Effector memory CD4-positive, alpha-beta T cell (primary cell): ENCODE results near the gene MYO7A.

ENCODE experiments used
- DNase-seq, 3 donors: peaks; one replicate each; pipeline ENCODE4 v3.0.0-alpha.2; 2020
- H3K27ac ChIP-seq: 2 replicates; pipeline ENCODE4 v1.7.0; 2013; ENCODE audit warnings: mild to moderate bottlenecking, low read length, moderate library complexity; ENCODE audit not compliant: insufficient read depth, poor library complexity, severe bottlenecking
- H3K27me3 ChIP-seq: replicated peaks from 2 replicates; pipeline ENCODE4 v1.7.0; 2013; ENCODE audit warnings: mild to moderate bottlenecking, low read length; ENCODE audit not compliant: insufficient read depth, control insufficient read depth, poor library complexity, severe bottlenecking
- H3K36me3 ChIP-seq: 2 replicates; pipeline ENCODE4 v1.7.0; 2013; ENCODE audit warnings: mild to moderate bottlenecking, low read length, moderate library complexity; ENCODE audit not compliant: control insufficient read depth, insufficient read depth
- H3K4me1 ChIP-seq: 2 replicates; pipeline ENCODE4 v1.7.0; 2013; ENCODE audit warnings: low read length, mild to moderate bottlenecking; ENCODE audit not compliant: control insufficient read depth, insufficient read depth, poor library complexity, severe bottlenecking
- H3K4me3 ChIP-seq: 2 replicates; pipeline ENCODE4 v1.7.0; 2013; ENCODE audit warnings: low read length, low read depth, mild to moderate bottlenecking; ENCODE audit not compliant: insufficient read depth, poor library complexity, severe bottlenecking
- H3K9me3 ChIP-seq: 2 replicates; pipeline ENCODE4 v1.7.0; 2013; ENCODE audit warnings: mild to moderate bottlenecking, low read length, moderate library complexity; ENCODE audit not compliant: control insufficient read depth

The MYO7A gene

DNA sequence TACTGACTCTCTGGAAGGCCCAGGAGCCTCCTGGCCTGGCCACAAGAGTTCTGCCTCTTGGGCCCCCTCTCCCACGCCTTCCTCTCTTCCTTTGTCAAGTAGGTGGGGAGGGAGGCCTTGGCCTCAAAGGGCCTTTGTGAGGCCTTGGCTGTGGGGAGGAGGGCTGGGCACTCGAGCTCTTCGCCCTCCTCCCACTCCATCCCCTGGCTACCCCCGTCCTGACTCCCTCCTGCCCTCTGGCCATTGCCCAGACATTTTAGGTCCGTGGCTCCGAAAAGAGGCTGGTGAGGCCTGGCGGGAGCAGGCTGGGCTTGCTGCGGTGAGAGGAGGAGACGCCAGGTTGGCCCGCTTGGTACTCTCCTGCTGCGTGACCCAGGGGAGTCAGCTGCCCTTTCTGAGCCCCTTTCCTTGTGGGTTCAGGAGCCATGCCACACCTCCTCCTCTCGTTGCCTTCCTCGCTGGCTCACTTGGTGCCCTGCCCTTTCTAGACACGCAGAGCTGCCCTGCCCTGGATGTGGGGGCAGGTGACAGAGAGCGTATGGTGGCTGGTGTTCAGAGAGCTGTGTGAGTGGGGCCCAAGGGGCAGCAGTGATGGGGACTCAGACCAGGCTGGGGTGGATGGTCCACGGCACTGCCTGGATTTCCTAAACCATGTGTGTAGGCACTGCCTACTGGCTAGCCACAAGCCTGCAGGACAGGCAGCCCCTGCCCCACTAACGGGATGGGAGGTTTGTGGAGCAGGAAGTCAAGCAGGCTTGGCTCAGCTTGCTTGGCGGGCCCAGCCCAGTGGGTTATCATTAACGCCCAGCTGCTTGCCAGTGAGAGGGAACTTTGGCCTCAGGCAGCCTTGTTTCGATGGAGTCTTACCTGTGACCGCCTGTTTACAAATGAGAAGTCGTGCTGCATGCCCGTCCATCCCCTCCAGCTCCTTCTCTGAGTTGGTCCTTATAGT lies 41.2 kb upstream of the MYO7A start:
- no peaks in the 10 kb centered on the region for H3K27me3 ChIP-seq
- peaks cover 6% of the 10 kb centered on the region for H3K4me1 ChIP-seq
- DNase-seq: no peak
- no peak overlapping the region for H3K27ac ChIP-seq
- no peak overlapping the region for H3K4me3 ChIP-seq
- no peaks in the 10 kb centered on the region for H3K9me3 ChIP-seq
- H3K36me3 ChIP-seq: no peaks in the 10 kb centered on the region

- no peak overlapping the region for H3K4me3 ChIP-seq
- DNase-seq: no peak
- no peaks in the 10 kb centered on the region for H3K27me3 ChIP-seq
- peaks cover 6% of the 10 kb centered on the region for H3K4me1 ChIP-seq
- H3K36me3 ChIP-seq: no peaks in the 10 kb centered on the region
- no peak overlapping the region for H3K27ac ChIP-seq
- H3K9me3 ChIP-seq: no peaks in the 10 kb centered on the region
These were observed 40.3 kb upstream of the MYO7A start for GRCh38 chr11:77087723-77088225.

GRCh38 chr11:77088236-77089003 lies 39.6 kb upstream of the MYO7A start:
- Histone ChIP-seq H3K4me3 (no peak overlapping the region), H3K4me1 (peaks cover 3% of the 10 kb centered on the region), H3K9me3 (no peaks in the 10 kb centered on the region), H3K27me3 (no peaks in the 10 kb centered on the region), H3K36me3 (no peaks in the 10 kb centered on the region), H3K27ac (no peak overlapping the region)
- DNase-seq: no peak

- Histone ChIP-seq H3K4me3 (no peak overlapping the region), H3K4me1 (no peaks in the 10 kb centered on the region), H3K9me3 (no peaks in the 10 kb centered on the region), H3K36me3 (no peaks in the 10 kb centered on the region), H3K27me3 (no peaks in the 10 kb centered on the region), H3K27ac (no peak overlapping the region)
- no peak for DNase-seq
These were observed 39.0 kb upstream of the MYO7A start for GRCh38 chr11:77089004-77089545.

- H3K36me3 ChIP-seq: no peaks in the 10 kb centered on the region
- no peak overlapping the region for H3K4me3 ChIP-seq
- H3K27ac ChIP-seq: no peak overlapping the region
- H3K4me1 ChIP-seq: no peaks in the 10 kb centered on the region
- H3K27me3 ChIP-seq: no peaks in the 10 kb centered on the region
- DNase-seq: no peak
- no peaks in the 10 kb centered on the region for H3K9me3 ChIP-seq
These were observed 38.0 kb upstream of the MYO7A start for GRCh38 chr11:77090046-77090372.

- no peaks in the 10 kb centered on the region for H3K9me3 ChIP-seq
- no peak overlapping the region for H3K4me3 ChIP-seq
- no peaks in the 10 kb centered on the region for H3K36me3 ChIP-seq
- DNase-seq: no peak
- no peak overlapping the region for H3K27ac ChIP-seq
- H3K4me1 ChIP-seq: no peaks in the 10 kb centered on the region
- H3K27me3 ChIP-seq: no peaks in the 10 kb centered on the region
These were observed 37.5 kb upstream of the MYO7A start for GRCh38 chr11:77090373-77091111.

DNA sequence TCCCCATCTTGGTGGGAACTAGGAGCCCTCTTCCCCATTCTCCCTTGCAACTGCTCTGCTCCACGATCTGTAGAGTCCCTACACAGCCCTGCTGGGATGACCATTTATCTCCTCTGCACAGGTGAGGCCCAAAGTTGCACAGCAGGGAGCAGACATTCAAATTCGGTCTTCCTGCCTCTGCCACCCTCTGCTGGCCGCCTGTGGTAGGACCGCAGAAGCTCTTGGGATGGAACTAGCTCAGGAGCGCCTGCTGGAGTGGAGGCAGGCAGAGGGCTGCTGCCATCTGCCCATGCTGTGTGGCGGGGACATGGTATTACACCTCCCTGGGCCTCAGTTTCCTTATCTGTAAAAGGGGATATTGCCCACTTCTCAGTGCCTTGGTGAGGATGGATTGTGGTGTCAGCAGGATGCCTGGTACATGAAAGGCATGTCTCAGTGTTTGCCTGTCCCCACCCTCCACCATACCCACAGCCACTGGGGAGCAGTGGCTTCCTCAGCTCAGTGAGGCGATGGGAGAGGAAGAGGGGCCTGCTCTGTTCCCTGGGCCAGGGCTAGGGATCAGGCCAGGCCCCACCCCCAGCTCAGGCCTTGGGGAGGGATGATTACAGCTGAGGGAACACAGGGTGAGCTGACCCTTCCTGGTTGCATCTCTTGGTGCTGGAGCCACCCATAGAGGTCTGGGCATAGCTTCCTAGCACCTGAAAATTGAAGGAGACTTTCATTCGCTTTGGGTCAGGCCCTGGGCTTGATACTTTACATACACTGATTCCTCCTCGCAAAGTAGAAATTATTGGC lies 36.7 kb upstream of the MYO7A start:
- no peaks in the 10 kb centered on the region for H3K4me1 ChIP-seq
- no peaks in the 10 kb centered on the region for H3K9me3 ChIP-seq
- no peaks in the 10 kb centered on the region for H3K27me3 ChIP-seq
- no peaks in the 10 kb centered on the region for H3K36me3 ChIP-seq
- H3K4me3 ChIP-seq: no peak overlapping the region
- no peak overlapping the region for H3K27ac ChIP-seq
- peak; percentile 54 to 59 (median 57) for DNase-seq

- Histone ChIP-seq H3K27me3 (no peaks in the 10 kb centered on the region), H3K36me3 (no peaks in the 10 kb centered on the region), H3K9me3 (no peaks in the 10 kb centered on the region), H3K27ac (no peak overlapping the region), H3K4me1 (no peaks in the 10 kb centered on the region), H3K4me3 (no peak overlapping the region)
- DNase-seq: no peak
These were observed 35.7 kb upstream of the MYO7A start for GRCh38 chr11:77092382-77092781.
